Lower lobe of right lung (tissue), 2 donors: ENCODE data around the gene AFTPH. TPM values are rescaled to one million over a fixed set of nuclear protein-coding genes. Genes with fewer than 3 reads are reported as not detected.
A peak's percentile ranks its signal among the peaks of the same experiment; 100 is the strongest.

Experiments
- ATAC-seq, 2 donors: fragments of 200-7000 bp; cut with Tn5 transposase; one replicate each; pipeline ENCODE4 v1.9.1; 2020 to 2022; ENCODE audit warnings: mild to moderate bottlenecking in 2 of 2, moderate library complexity in 2 of 2
- DNase-seq: peaks from one replicate; pipeline ENCODE4 v3.0.0-alpha.2; 2020
- H3K27ac ChIP-seq: fragments of 200-600 bp; one replicate; pipeline ENCODE4 v1.8.0; 2022
- H3K27me3 ChIP-seq: fragments of 200-600 bp; one replicate; pipeline ENCODE4 v1.8.0; 2022; ENCODE audit warnings: low read depth
- H3K36me3 ChIP-seq: fragments of 200-600 bp; one replicate; pipeline ENCODE4 v1.8.0; 2022; ENCODE audit warnings: mild to moderate bottlenecking
- H3K4me1 ChIP-seq: fragments of 200-600 bp; one replicate; pipeline ENCODE4 v1.8.0; 2022
- H3K4me3 ChIP-seq: fragments of 200-600 bp; one replicate; pipeline ENCODE4 v1.8.0; 2022; ENCODE audit warnings: mild to moderate bottlenecking
- H3K9me3 ChIP-seq: fragments of 200-600 bp; one replicate; pipeline ENCODE4 v1.8.0; 2022
- CTCF ChIP-seq: fragments of 200-600 bp; IDR thresholded peaks from one replicate; pipeline ENCODE4 v1.8.0; 2022; ENCODE audit warnings: antibody characterized with exemption, mild to moderate bottlenecking
- intact Hi-C: fragments of 100-400 bp; cut with DNase I; formaldehyde crosslinking; loops from one replicate; pipeline ENCODE4 v1.11.0; 2022
- total RNA-seq: library from RNA; stranded (reverse); fragmentation: NEBNext Ultra II Directional; extraction: Animal tissue kit (Norgen Biotek cat#: 25700); gene quantifications from one replicate; pipeline ENCODE4 v1.2.1, GENCODE V29; 2021
- donor health status: DM: no; HTN: yes; CAD: no; lungs with severe emphysema.

Gene AFTPH
- total RNA-seq, 1 donor from 2014 or later = 42.6 TPM

DNA sequence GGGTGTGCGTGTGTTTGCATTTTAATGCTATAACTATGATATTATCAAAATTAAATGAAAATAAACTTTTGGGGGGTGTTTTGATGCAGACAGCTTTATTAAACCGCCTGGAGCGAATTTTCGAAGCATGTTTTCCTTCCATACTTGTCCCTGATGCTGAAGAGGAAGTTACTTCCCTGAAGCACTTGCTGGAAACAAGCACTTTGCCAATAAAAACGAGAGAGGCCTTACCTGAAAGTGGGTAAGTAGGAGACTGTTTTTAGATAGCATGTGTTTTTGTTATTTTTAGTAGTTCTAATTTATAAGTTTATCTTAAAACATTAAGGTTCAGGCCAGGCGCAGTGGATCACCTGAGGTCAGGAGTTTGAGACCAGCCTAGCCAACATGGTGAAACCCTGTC is 43.3 kb downstream of the AFTPH start:
- Histone ChIP-seq H3K27me3 (no peaks in the 10 kb centered on the region), H3K4me3 (no peak overlapping the region), H3K9me3 (no peaks in the 10 kb centered on the region), H3K27ac (no peak overlapping the region), H3K36me3 (peaks cover 33% of the 10 kb centered on the region), H3K4me1 (peaks cover 7% of the 10 kb centered on the region)
- TF ChIP-seq CTCF = no peak
- DNase-seq (no peak), ATAC-seq (peak in 1 of 2 donors; percentile 65)
- intact Hi-C loops = no loop called here

- Histone ChIP-seq H3K4me1 (peaks cover 7% of the 10 kb centered on the region), H3K9me3 (no peaks in the 10 kb centered on the region), H3K27ac (no peak overlapping the region), H3K4me3 (no peak overlapping the region), H3K27me3 (no peaks in the 10 kb centered on the region), H3K36me3 (peaks cover 46% of the 10 kb centered on the region)
- DNase-seq (no peak), ATAC-seq (no peak)
- intact Hi-C loops = no loop called here
- TF ChIP-seq CTCF = no peak
Observed at GRCh38 chr2:64568836-64569235, 44.7 kb downstream of the AFTPH start.

GRCh38 chr2:64574871-64575270 is 50.7 kb downstream of the AFTPH start:
- Histone ChIP-seq H3K4me1 (no peaks in the 10 kb centered on the region), H3K27me3 (no peaks in the 10 kb centered on the region), H3K36me3 (peaks cover 94% of the 10 kb centered on the region), H3K27ac (no peak overlapping the region), H3K4me3 (no peak overlapping the region), H3K9me3 (no peaks in the 10 kb centered on the region)
- no peak for TF ChIP-seq CTCF
- intact Hi-C loops = no loop called here
- ATAC-seq (no peak), DNase-seq (no peak)

DNA sequence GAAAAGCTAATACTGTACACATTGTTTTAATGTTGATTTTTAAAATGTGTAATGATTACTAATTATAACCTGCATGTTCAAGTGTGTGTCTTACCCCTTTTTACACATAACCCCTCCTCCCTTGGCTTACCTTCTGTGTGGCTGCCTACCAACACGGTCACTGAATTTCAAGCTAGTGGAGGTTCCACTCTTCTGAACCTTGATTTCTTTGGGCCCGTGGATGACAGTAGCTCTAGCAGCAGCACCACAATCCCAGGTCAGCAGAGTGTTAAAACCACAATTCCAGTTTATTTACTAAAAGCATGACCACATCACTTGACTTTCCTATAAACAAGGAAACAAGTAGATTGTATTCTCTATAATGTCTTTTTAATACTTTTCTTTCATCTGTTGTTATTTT is 56.9 kb downstream of the AFTPH start:
- no peaks in the 10 kb centered on the region for H3K9me3 ChIP-seq
- H3K36me3 ChIP-seq = peaks cover 84% of the 10 kb centered on the region
- H3K4me3 ChIP-seq = no peak overlapping the region
- no peak for DNase-seq
- no peaks in the 10 kb centered on the region for H3K4me1 ChIP-seq
- no peak overlapping the region for H3K27ac ChIP-seq
- no peak for TF ChIP-seq CTCF
- intact Hi-C loops = loop anchor here (10.0 kb wide), 1 partner anchor 284 kb away; no protein-coding TSS in a partner anchor
- ATAC-seq = no peak
- H3K27me3 ChIP-seq = no peaks in the 10 kb centered on the region

DNA sequence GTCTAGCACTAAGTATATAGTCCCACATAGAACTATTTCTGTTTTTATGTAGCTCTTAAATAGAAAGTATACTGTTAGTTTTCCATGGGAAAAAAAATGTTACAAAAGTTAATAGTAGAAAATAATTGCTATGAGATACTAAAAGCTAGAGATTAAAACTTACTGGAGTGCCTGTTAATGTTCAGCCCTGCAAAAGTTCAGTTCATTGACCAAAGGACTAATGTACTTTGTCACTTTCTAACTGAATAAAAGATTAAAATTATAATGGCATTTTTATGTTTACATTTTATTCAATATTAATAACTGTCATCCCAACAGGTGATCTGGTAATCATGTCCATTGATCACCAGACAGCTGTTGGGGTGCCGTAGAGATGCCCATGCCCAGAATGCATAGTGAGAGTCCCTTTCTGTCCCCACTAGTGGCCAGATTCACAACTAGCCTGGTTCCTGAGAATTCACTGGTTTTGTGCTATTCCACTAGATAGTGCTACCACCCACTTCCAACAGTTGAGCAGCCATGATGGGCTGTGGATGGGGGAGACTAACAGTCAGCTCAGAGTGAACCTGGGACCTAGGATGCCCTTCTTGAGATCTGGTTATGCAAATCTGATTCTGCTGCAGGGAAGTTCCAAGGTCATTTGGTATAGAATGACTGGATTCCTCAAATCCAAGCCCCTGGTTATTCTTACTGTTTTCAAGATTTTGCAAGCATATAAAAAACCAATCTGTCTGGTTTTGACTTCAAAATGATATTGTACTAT is 57.8 kb downstream of the AFTPH start:
- no peak for ATAC-seq
- Histone ChIP-seq H3K27me3 (no peaks in the 10 kb centered on the region), H3K9me3 (no peaks in the 10 kb centered on the region), H3K4me3 (no peak overlapping the region), H3K27ac (no peak overlapping the region), H3K36me3 (peaks cover 82% of the 10 kb centered on the region), H3K4me1 (peaks cover under 1% of the 10 kb centered on the region)
- TF ChIP-seq CTCF = no peak
- no peak for DNase-seq
- intact Hi-C loops = loop anchor here (10.0 kb wide), 1 partner anchor 283 kb away; no protein-coding TSS in a partner anchor
